ENCODE measurements around the gene ATP1B3. TPM values are rescaled to one million over a fixed set of nuclear protein-coding genes. Genes with fewer than 3 reads are reported as not detected.
A peak's percentile ranks its signal among the peaks of the same experiment; 100 is the strongest.
"Not testable (repeated sequence)": the region's sequence is repeated elsewhere in the genome, so short reads cannot be mapped to it uniquely, and the experiment has no call there.

The ATP1B3 gene
- total RNA-seq, 1 donor from 2014 or later = 39.7 TPM

- no peak for ATAC-seq
- intact Hi-C loops (cut with DNase I) = no loop called here
- DNase-seq (ENCODE audit: missing footprints) = no peak
Measured at GRCh38 chr3:141894524-141895176, 18.2 kb downstream of the ATP1B3 start.

GRCh38 chr3:141895731-141896130, 19.3 kb downstream of the ATP1B3 start:
- ATAC-seq = no peak
- intact Hi-C loops (cut with DNase I) = no loop called here
- no peak for DNase-seq (ENCODE audit: missing footprints)

GRCh38 chr3:141898908-141899307, 22.5 kb downstream of the ATP1B3 start:
- DNase-seq (ENCODE audit: missing footprints) = no peak
- intact Hi-C loops (cut with DNase I) = no loop called here
- no peak for ATAC-seq

- no peak for DNase-seq (ENCODE audit: missing footprints)
- intact Hi-C loops (cut with DNase I) = no loop called here
- ATAC-seq = no peak
Measured at GRCh38 chr3:141900343-141900742, 23.9 kb downstream of the ATP1B3 start.

- ATAC-seq (no peak), DNase-seq (ENCODE audit: missing footprints) (no peak)
- intact Hi-C loops (cut with DNase I) = no loop called here
Measured at GRCh38 chr3:141901914-141902313, 25.5 kb downstream of the ATP1B3 start.

GRCh38 chr3:141904203-141904602, 27.8 kb downstream of the ATP1B3 start:
- ATAC-seq (no peak), DNase-seq (ENCODE audit: missing footprints) (no peak)
- intact Hi-C loops (cut with DNase I) = no loop called here

- intact Hi-C loops (cut with DNase I) = no loop called here
- no peak for DNase-seq (ENCODE audit: missing footprints)
- no peak for ATAC-seq
Measured at GRCh38 chr3:141905129-141905528, 28.7 kb downstream of the ATP1B3 start.

- ATAC-seq (no peak), DNase-seq (ENCODE audit: missing footprints) (no peak)
- intact Hi-C loops (cut with DNase I) = no loop called here
Measured at GRCh38 chr3:141909408-141909807, 33.0 kb downstream of the ATP1B3 start.

GRCh38 chr3:141909986-141910385, 33.5 kb downstream of the ATP1B3 start:
- intact Hi-C loops (cut with DNase I) = loop anchor here (5.0 kb wide), 3 partner anchors 128 to 448 kb away; no protein-coding TSS in a partner anchor
- not testable (repeated sequence) for DNase-seq (ENCODE audit: missing footprints); ATAC-seq

GRCh38 chr3:141913150-141913811, 36.8 kb downstream of the ATP1B3 start:
- ATAC-seq (peak; percentile 65), DNase-seq (ENCODE audit: missing footprints) (no peak)
- intact Hi-C loops (cut with DNase I) = loop anchor here (1.0 to 5.0 kb wide), 4 partner anchors 131 to 451 kb away; partner anchors contain the start of gene RNF7

GRCh38 chr3:141914311-141914710, 37.9 kb downstream of the ATP1B3 start:
- DNase-seq (ENCODE audit: missing footprints) = no peak
- ATAC-seq = no peak
- intact Hi-C loops (cut with DNase I) = loop anchor here (5.0 kb wide), 3 partner anchors 132 to 452 kb away; no protein-coding TSS in a partner anchor

- intact Hi-C loops (cut with DNase I) = no loop called here
- no peak for ATAC-seq
- no peak for DNase-seq (ENCODE audit: missing footprints)
Measured at GRCh38 chr3:141915016-141915415, 38.6 kb downstream of the ATP1B3 start.

GRCh38 chr3:141915766-141916165, 39.3 kb downstream of the ATP1B3 start:
- no peak for DNase-seq (ENCODE audit: missing footprints)
- intact Hi-C loops (cut with DNase I) = no loop called here
- no peak for ATAC-seq

- DNase-seq (ENCODE audit: missing footprints) (no peak), ATAC-seq (no peak)
- intact Hi-C loops (cut with DNase I) = no loop called here
Measured at GRCh38 chr3:141920701-141921100, 44.3 kb downstream of the ATP1B3 start.

- DNase-seq (ENCODE audit: missing footprints) (no peak), ATAC-seq (no peak)
- intact Hi-C loops (cut with DNase I) = no loop called here
Measured at GRCh38 chr3:141921316-141921715, 44.9 kb downstream of the ATP1B3 start.

- ATAC-seq; intact Hi-C loops (cut with DNase I); DNase-seq (ENCODE audit: missing footprints): not testable (repeated sequence)
Measured at GRCh38 chr3:141925677-141926076, 49.2 kb downstream of the ATP1B3 start.

GRCh38 chr3:141926929-141927328, 50.5 kb downstream of the ATP1B3 start:
- intact Hi-C loops (cut with DNase I) = no loop called here
- ATAC-seq = peak; percentile 53

GRCh38 chr3:141928631-141929270, 52.3 kb downstream of the ATP1B3 start:
- no peak for ATAC-seq
- no peak for DNase-seq (ENCODE audit: missing footprints)
- intact Hi-C loops (cut with DNase I) = no loop called here

More at GRCh38 chr3:141926929-141927328, 50.5 kb downstream of the ATP1B3 start:
- no peak for DNase-seq (ENCODE audit: missing footprints)

GRCh38 chr3:141929341-141929995, 53.0 kb downstream of the ATP1B3 start:
- DNase-seq (ENCODE audit: missing footprints) = no peak
- intact Hi-C loops (cut with DNase I) = no loop called here
- ATAC-seq = no peak
